Renal cortical epithelial cell (primary cell): ENCODE measurements around the gene CDK11B. TPM values are rescaled to one million over a fixed set of nuclear protein-coding genes. Genes with fewer than 3 reads are reported as not detected.
"Not testable (repeated sequence)": the region's sequence is repeated elsewhere in the genome, so short reads cannot be mapped to it uniquely, and the experiment has no call there.

Experiments
- DNase-seq: peaks from one replicate; pipeline ENCODE4 v3.0.0-alpha.2; 2011; ENCODE audit warnings: low read depth
- total RNA-seq: library from RNA; depleted of rRNA; stranded (reverse); fragments of >200 nt; gene quantifications from 2 replicates; pipeline ENCODE4 v1.2.3, GENCODE V29; 2014

Gene CDK11B
- total RNA-seq = 6.9 and 15.5 TPM in 2 replicates

DNA sequence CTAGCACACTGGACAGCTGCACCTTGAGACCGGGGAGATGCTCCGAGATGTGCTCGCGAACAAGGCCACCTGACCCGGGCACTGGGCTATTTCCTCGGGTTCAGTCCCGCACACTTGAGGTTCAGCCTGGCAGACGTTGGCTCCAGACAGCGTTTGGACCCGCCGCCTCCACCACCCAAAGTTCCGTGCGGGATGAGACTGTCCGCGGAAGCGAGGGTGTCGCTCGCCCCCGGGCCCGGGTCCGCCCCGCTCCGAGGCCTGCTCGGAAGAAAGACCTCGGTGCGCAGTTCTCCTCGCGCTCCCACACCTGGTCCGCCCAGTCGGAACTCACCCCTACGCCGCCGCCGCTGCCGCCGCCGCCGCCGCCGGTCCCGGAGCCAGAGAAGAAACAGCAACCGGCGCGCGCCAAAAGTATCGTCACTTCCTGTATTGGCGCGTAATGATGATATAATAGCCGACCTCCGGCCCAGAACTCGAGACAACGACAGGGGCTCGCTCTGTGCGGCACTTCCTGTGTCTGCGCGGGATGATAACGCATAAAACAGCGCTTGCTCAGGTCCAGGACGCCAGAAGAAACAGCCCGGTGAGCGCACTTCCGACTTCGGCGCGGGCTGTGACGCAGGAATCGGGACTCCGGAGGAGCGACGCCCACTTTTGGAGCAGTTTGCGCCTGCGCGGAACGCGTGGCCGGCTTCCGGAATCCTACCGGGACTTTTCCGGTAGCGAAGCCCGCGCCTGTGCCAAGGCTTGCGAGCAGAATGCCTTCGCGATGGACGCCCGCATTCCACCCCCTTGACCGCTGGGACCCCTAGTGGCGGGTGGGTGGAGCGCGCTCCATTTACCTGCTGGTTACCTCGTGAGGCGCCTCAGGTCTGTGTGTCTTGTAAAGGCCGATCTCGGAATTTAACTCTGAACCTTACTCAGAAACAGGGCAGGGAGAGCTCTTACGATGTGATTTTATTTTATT lies at the start of gene CDK11B:
Gene CDK11B, minus strand, starts transcription at position 422 of the 967 bp plus-strand sequence. CDS start 1,519 bp downstream, outside the sequence.
- DNase-seq = peak; percentile 85

DNA sequence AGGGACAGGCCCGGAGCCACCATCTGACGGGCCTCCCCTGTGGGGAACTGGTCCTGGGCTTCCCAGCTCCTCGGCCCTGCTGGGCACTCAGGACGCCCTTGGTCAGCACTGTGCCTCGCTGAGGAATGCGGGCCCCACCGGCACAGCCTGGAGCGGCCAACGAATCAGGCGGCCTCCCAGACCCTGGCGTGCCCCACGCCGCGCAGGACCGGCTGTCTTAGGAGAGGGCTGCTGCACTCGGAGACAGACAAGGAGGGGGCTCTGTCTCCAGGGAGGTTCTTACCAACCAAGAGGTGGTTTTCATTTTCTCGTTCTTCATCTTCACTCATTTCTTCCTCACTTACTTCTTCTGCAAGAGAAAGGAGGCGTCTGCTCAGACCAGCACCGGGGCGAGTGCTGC lies 49.1 kb upstream of the CDK11B start:
- DNase-seq = not testable (repeated sequence)

DNA sequence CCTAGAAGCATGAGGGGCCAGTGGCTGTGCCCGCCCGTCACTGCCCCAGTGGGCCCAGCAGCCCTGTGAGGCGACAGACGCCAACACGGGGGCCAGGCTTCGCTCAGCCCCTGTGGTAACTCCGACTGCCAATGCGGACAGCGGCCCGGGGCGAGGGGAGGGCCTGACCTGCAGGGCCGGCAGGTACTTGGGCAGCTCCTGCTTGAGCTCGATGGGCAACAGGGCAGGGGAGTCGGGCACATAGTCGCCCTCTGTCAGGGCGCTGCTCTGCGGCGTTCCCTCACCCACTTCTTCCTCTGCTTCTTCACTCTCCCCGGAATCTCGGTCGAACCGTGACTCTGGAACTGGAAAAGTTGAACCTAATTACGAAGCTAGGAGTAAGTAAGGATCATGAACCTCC lies 48.4 kb upstream of the CDK11B start:
- DNase-seq = not testable (repeated sequence)

DNA sequence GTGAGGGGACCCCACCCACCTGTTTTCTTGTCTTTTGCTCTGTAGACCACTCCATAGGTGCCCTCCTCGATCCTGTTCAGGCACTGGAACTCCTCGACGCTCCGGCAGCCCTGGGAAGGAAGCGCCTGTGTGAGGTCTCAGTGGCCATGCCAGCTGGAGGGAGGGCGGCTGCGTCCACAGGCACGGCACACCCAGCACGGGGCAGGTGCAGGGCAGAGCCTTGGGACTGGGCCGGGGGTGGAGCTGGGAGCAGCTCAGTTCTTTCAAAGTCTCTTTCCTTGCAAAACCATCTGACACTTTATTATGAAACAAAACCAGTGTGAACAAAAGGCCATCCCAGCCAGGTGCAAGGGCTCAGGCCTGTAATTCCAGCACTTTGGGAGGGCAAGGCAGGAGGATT lies 46.8 kb upstream of the CDK11B start:
- DNase-seq = not testable (repeated sequence)

DNA sequence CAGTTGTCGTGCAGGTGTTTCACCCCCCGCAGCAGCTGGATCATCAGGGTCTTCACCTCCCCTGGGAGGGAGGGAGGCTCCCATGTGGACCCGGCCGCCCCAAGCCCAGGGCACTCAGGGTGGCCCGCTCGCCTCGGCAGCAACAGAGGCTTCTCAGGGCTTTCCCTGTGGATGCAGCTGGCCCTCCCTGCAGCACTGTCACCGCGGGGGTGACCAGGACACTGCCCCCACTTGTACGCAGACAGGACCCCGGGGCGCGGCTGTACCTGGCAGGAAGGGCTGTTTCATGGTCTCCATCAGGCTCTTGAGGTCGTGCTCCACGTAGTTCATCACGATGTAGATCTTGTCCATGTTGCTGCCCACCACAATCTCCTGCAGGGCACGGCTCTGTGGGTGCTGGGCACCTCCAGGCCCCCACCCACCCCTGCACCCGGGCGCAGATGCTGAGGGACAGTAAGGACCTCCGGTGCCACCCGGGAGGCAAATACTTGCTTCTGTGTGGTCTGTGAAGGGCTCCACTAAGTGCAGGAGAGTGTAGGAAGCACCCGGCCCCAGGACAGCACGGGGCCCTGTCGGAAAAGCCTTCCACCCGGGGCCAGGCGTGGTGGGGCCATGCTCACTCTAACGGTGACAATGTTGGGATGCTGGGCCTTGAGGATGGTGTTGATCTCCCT lies 45.6 kb upstream of the CDK11B start:
- DNase-seq = not testable (repeated sequence)

DNA sequence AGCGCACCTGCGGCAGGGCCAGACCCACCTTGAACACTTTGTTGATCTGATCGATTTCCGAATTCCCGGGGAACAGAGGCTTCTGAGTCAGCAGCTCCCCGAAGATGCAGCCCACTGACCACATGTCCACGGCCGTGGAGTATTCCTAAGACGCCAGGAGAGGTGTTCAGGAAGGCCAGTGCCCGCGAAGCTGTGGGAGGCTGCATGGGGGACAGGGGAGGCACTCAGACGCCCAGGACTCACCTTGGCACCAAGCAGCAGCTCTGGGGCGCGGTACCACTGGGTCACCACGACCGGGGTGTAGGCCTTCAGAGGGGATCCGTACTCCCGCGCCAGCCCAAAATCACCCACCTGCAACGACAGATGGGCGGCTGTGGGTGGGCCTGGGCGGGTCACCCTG lies 45.0 kb upstream of the CDK11B start:
- no peak for DNase-seq

DNA sequence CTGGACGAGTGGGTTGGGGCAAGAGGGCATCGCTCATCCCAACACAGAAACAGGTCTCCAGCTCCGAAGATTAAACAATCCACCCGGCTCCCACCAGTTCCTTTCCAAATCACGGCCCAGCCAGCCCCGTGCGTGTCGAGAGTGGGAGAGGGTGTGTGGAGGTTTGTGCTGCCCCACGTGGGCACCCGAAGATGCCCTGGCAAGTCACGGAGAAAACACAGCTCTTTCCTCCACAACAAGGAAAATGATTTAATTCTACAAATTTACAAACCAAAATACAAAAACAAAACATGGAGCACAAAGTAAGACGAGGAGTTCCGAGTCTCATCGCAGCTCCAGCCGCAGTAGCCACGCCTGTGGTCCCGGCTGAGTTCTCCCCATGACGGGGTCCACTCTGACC lies 43.7 kb upstream of the CDK11B start:
- not testable (repeated sequence) for DNase-seq

DNA sequence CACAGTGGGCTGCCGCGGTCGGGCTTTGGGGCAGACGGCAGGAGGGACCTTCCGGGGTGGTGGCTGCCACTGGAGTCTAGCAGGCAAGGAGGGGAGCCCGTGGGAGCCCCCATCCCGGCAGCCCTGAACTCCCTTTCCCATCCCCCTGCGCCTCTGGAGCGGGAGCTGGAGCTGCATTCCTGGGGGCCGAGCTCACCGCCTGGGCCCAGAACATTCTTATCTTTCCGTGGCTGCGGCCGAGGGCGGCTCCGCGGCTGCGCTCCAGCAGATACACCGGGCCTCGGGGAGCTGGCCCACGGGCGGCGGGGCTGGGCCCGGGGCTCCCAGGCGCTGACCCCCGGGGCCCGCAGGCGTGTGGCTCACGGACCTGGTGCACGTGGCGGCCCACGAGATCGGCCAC lies 41.8 kb upstream of the CDK11B start:
- DNase-seq = not testable (repeated sequence)

DNA sequence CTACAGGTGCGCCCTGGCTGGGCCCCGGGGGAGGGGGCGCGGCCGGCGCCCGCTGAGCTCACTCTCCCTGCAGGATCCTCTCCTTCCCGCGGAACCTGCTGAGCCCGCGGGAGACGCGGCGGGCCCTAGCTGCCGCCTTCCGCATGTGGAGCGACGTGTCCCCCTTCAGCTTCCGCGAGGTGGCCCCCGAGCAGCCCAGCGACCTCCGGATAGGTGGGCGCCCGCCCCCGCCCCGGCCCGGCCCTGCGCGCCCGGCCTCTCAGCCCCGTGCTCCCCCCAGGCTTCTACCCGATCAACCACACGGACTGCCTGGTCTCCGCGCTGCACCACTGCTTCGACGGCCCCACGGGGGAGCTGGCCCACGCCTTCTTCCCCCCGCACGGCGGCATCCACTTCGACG lies 41.3 kb upstream of the CDK11B start:
- DNase-seq = not testable (repeated sequence)

DNA sequence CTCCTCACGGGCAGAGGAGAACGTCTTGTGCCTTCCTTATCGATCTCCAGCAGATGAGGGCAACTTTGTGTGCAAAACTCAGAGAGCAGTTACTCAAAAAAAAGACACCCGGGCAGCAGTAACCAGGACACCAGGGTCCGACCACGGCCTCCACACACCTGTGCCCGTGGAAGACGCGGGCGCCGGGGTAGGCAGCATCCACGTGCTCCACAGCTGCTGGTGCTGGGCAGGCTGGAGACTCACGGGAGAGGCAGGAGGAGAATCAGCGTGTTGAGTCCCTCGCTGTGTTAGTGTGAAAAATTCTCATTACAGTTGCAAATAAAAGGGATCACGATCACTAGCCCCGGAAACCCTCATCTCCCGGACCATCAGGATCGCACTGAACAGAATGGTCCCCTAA lies 40.3 kb upstream of the CDK11B start:
- DNase-seq = not testable (repeated sequence)

DNA sequence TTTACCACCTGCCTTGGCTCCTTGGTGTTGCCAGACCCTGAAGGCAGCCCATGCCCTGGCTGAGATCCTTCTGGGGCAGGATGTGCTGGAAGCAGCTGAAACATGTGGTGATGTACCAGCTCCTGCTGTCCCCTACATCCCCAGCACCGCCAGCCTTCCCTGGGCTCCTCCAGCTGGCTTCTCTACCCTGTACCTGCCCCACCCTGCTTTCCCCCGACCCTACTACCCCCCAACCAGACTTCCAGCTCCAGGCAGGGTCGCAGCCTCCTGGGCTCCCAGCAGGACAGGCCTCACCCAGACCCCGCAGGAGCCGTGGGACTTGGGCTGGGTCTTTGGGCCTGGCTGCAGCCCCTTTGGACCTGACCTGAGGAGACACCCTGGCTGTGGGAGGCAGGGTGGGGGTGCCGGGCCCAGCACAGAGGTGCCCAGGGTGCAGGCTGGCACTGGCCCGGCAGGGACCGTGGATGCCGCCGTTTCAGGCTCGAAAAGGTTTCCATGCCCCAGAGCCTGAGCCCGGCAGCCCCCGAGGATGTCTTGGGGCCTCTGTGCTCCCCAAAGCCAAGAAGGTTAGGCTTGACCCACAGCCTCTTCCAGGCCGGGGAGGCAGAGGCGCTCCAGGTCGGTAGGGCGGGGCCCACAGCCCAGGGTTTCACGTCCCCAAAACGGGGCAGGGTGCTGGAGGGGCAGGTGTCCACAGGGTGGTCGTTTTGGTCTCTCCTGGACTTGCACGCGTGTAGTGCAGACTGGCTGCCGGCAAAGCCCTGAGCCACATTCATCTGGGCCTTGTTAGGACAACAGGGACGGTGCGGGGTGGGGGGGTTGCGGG lies 38.8 kb upstream of the CDK11B start:
- DNase-seq = not testable (repeated sequence)

DNA sequence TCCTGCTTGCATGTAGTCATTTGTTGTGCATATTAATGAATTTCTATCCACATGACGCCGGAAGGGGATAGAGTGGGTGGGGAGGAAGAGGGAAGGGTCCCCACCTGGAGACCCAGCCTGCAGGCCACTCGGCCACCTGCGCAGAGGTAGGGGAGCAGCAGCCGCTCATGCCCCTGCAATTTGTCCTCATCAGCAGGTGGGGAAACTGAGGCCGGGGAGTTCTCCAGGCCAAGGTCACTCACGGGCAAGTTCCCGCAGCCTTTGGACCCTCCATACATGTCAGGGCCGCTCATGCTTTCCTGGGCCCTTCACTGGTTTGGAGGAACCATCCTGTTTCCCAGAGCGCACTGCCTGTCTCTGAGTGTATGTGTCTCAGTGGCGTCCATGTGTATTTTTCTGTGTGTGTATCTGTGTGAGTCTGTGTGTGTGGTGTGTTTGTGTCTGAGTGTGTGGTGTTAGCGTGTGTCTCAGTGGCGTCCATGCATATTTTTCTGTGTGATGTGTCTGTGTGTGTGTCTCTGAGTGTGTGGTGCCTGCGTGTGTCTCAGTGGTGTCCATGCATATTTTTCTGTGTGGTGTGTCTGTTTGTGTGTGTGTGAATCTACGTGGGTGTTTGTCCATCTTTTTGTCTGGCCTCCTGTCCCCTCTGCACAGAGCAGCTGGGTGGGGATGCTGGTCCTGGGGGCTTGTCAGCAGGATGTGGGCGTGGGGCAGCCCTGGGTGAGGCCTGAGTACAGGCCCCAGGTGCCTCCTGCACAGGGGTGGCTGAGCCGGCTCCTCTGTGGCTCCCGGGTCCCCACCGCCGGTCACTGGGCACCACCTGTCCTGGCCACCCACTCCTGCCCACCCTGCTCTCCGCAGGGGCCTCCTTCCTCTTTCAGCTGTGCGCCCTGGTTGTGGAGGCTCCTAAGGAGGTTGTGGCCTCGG lies 37.9 kb upstream of the CDK11B start:
- not testable (repeated sequence) for DNase-seq

DNA sequence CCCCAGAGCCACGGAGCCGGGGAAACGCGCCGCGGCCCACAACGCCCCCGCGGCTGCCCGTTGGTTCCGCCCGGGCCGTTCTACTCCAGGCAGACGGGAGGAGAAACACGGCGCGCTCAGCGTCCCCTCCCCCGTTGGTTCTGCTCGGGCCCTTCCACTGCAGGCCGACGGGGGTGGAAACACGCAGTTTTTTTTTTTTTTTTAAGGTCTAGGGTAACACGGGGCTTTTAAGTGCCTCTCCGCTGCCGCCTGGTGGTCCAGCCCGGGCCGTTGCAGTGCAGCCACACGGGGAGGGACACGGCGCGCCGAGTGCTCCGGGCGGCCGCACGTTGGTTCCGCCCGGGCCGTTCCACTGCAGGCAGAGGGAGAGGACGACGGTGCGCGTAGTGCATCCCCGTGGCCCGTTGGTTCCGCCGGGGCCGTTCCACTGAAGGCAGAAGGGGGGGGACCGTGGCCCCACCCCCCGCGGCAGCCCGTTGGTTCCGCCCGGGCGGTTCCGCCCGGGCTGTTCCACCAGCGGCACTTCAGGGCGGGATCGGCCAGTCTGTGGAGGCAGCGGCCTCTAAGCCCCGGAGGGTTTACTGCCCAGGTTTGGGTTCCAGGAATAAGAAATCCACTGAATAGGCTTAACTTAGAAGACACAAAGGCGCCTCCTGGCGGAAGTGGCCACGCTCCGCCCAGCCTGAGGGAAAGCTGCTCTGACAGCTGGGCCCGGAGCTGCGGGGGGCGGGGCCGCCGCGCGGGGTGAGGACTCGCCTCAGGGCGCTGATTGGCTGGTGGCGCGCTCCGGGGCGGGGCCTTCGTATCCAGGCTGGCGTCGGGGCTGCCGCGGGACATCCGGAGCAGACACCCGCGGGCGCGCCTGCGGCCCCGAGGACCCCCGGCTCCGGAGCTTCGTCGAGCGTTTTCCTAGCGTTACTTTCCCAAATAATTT lies 34.2 kb upstream of the CDK11B start, which contains the start of gene SLC35E2B:
Gene SLC35E2B, minus strand, starts transcription at position 82 of the 934 bp plus-strand sequence. CDS start 16,096 bp downstream, outside the sequence.
- peak; percentile 63 for DNase-seq

DNA sequence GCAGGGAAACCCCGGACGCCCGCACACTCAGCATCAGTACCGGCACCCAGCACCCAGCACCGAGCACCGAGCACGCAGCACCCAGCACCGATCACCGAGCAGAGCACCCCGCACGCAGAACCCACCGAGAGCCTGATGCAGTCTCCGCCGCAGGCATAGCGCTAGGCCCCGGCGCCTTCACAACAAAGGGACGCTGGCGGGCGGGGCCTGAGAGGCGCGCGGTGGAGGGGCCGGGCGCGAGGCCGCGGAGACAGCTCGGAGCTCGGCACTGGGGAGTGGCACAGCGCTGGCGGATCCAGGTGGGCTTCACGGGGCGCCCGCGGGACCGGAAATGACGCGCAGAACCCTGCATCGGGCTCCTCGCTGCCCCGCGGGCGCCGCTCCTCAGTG lies 33.5 kb upstream of the CDK11B start:
- peak; percentile 19 for DNase-seq

DNA sequence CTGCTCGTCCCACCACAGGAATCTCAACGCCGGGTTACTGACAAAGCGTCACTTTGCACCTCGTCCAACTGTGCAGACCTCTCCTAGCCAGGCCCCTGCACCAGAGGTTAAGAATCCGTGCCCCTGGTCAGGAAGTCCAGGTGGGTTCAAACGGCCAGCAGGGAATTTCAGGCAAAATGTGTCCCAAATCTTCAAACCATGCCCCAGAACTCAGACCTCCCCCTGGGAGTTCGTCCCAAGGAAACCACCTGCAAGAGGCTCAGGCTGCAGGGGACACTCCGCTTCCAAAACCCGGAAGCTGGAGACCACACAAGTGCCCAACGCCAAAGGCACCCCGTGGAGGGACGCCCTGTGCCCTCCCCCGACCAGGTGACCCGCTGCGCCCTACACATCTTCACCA lies 32.6 kb upstream of the CDK11B start:
- DNase-seq = not testable (repeated sequence)

DNA sequence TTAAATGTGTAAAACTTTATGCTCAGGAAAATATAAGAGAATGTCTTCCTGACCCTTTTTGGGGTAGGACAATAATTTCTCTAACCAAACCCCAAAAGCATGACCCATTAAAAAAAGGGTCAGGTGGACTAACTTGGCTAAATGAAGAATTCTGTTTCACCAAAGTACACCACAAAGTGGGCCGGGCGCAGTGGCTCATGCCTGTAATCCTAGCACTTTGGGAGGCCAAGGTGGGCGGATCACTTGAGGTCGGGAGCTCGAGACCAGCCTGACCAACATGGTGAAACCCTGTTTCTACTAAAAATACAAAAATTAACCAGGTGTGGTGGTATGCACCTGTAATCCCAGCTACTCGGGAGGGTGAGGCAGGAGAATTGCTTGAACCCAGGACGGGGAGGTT lies 30.7 kb upstream of the CDK11B start:
- not testable (repeated sequence) for DNase-seq

DNA sequence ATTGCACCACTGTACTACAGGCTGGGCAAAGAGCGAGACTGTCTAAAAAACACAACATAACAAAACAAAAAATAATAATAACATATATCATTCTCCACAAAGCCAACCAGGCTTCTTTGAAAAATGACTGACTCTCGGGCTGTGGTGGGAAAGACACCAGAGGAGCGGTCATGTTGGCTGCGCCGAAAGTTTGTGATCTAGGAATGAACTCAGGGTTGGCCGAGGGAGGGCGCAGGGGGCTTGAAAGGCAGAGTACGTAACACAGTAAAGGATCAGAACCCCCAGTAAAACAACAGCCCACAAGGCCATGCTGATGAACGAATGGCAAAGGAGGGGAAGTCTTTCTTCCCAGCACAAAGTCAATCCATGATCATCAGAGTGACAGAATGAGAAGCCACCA lies 29.0 kb upstream of the CDK11B start:
- DNase-seq = no peak

DNA sequence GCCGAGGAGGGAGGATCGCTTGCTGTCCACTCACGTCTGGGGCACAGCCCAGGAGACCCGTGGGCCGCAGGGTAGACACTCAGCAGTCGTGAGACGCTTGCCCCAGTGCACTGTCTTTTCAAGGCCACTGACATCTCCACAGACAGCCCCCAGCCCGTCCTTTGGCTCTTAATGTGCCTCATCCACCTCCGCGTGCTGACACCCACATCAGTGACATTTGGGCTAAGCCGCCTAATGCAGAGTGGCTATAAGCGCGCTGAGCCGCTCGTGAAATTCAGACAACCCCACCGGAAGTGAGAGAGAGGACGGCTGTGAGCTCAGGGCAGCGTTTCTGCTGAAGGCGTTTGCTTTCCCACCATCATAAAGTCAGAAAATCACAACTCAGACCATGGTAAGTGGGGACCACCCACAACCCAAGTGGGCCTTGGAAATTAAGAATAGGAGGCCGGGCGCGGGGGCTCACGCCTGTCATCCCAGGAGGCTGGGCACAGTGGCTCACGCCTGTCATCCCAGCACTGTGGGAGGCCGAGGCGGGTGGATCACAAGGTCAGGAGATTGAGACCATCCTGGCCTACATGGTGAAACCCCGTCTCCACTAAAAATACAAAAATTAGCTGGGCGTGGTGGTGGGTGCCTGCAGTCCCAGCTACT lies 25.4 kb upstream of the CDK11B start:
- no peak for DNase-seq
